ENCODE data around the gene RIPPLY3. TPM values are rescaled to one million over a fixed set of nuclear protein-coding genes. Genes with fewer than 3 reads are reported as not detected.

Gene RIPPLY3
- total RNA-seq, 1 donor from 2014 or later, result not detected

DNA sequence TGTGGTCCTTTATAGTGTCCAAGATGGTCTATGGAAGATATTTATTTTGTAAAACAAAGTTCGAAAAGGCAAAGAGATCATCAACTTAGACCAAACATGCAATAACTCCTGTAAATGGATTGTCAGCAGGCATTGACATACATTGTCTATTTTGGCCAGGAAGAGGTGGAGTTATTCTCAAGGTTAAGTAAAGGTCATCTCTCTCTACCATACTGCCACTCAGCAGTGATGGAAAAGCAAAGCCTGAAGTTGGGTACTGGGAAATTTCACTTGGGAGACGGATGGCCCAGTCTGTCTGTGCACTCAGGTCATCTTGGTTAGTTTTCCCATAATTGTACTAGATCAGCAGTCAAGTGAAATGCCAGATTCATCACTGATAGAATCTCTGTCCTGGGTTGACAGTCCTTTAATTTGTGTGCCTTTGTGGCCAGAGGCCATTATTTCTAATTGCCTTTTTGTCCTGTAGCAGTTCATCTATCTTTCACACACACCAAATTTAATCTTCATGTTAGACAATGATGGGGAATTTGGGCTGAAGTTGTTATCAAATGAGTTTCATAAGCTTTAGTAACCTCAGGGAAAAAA, 48.9 kb downstream of the RIPPLY3 start:
- ATAC-seq (no peak), DNase-seq (ENCODE audit: low spot score) (no peak)

DNA sequence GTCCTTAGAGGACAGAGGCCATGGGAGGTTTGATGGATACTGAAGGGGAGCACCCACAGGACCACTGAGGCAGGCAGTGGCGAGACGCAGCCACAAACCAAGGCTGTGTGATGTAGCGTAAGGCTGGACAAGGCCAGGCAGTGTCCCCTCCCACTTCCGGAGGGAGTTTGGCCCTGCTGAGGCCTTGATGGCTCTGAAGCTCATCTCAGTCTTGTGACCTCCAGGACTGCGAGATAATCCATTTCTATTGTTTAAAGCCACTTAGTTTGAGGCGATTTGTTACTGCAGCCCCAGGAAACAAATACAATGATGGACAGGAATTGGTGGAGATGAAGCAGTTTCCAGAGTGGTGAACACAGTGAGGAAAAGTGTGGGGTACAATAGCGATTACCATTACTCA, 51.1 kb downstream of the RIPPLY3 start:
- no peak for ATAC-seq
- DNase-seq (ENCODE audit: low spot score), result no peak

DNA sequence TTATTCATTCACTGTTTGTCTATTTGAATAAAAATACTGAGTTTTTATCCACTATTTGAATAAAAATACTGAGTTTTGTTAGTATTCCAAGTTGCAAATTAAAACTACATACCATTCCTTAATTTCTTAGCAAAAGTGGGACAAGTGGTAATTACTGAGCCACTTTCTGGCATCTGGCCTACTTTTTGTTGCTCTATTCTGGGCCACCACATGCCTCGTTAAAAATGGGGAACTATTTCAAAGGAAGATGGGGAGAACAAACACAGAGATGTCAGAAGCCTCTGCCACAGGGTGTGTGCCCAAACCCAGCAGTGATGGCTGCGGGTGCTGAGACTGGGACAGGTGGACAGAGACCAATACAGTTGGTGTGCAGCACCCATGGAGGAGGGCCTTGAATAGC, 51.8 kb downstream of the RIPPLY3 start:
- no peak for ATAC-seq
- DNase-seq (ENCODE audit: low spot score), result no peak

DNA sequence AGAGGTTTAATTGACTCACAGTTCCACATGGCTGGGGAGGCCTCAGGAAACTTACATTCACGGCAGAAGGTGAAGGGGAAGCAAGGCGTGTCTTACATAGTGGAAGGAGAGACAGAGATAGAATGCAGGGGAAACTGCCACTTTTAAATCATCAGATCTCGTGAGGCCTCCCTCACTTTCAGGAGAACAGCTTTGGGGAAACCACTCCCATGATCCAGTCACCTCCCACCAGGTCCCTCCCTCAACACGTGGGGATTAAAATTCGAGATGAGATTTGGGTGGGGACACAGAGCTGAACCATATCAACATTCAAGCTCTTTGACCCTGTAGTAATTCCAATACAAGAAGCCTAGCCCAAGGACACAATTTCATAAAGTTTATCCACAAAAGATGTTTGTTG, 52.7 kb downstream of the RIPPLY3 start:
- DNase-seq (ENCODE audit: low spot score) (no peak), ATAC-seq (no peak)

DNA sequence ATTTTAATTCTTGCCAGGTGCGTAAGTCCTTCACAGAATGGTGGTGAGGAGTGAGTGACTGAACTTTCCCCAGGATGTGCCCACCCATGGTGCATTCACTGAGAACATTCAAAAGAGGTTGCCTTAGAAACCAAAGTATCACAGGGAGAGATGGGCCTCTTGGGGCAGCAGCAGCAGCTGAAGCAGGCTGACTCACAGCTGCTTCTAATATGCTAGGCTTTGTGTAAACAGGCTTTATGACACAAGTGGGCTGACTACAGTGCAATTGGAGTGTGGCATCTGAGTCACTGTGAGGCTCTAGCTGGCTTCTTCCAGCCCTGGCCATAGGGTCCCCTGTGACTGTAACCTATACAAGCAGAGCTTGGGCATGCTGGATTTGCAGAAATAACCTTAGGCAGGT, 53.8 kb downstream of the RIPPLY3 start:
- DNase-seq (ENCODE audit: low spot score), result no peak
- ATAC-seq, result peak; percentile 19

DNA sequence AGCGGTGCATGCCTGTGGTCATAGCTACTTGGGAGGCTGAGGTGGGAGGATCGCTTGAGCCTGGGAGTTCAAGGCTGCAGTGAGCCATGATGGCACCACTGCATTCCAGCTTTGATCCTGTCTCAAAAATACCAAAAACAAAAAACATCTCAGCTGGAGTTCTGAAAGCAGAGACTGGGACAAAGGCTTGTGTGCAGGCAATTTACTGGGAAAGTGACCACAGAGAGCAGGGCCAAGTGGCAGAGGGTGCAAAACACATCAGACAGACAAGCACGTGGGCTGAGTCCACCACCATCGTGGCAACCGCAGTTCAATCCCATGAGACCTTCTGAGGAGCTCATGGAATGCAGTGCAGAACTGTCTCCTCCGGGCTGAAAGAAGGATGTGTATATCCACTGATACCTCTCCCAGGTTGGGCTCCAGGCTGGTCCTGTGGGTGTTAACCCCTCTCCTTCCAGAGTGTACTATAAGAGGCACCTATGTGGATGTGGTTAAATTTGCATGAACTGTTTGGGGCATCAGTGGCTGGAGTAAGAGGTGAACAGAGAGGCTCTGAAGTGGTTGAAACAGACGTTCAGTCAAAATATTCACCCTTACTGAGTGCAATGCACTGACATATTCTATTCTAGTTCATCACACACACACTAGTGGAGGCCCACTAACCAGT, 55.6 kb downstream of the RIPPLY3 start:
- no peak for ATAC-seq
- DNase-seq (ENCODE audit: low spot score), result no peak

DNA sequence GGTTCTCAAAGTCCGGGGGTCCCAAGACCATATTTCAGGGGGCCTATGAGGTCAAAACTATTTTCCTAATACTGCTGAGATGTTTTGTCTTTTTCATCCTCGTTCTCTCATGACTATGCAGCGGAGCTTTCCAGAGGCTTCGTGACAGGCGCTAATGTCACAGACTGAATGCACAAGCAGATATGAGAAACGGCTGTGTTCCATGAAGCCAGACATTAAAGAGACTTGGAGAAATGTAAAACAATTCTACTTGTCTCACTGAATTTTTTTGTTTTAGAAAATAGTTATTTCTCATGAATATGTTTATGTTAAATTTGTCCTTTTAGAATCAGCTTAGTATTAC, 56.1 kb downstream of the RIPPLY3 start:
- no peak for DNase-seq (ENCODE audit: low spot score)
- no peak for ATAC-seq

DNA sequence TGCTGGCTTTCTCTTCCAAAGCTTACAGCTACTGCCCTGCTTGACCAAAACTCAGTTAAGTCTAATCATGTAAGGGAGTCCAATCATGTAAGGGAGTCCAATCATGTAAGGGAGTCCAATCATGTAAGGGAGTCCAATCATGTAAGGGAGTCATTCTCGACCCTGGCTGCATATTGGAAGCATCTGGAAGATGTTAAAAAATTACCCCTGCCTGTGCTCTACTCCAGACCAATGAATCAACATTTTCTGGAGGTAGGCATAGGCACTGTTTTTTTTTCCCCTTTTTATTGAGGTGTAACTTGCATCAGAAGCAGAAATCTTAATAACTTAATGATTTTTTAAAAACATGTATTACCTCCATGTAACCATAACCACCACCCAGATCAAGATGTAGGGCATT, 56.9 kb downstream of the RIPPLY3 start:
- DNase-seq (ENCODE audit: low spot score) (no peak), ATAC-seq (no peak)

DNA sequence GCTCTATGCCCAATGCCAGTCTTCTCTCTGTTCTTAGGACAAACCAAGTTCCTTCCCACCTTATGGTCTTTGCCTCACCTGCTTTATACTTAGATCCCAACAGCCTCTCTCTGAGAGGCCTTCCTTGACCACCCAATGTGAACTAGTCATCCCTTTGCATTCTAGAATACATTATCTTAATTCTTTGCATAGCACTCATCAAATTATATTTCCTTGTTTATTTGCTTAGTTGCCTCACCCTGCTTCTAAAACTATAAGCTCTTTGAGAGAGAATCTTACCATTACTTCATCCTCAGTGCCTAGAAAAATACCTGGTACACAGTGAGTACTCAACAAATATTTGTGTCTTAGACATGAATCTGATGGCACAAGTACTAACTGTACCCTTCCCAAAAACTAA, 58.3 kb downstream of the RIPPLY3 start:
- ATAC-seq (no peak), DNase-seq (ENCODE audit: low spot score) (no peak)

DNA sequence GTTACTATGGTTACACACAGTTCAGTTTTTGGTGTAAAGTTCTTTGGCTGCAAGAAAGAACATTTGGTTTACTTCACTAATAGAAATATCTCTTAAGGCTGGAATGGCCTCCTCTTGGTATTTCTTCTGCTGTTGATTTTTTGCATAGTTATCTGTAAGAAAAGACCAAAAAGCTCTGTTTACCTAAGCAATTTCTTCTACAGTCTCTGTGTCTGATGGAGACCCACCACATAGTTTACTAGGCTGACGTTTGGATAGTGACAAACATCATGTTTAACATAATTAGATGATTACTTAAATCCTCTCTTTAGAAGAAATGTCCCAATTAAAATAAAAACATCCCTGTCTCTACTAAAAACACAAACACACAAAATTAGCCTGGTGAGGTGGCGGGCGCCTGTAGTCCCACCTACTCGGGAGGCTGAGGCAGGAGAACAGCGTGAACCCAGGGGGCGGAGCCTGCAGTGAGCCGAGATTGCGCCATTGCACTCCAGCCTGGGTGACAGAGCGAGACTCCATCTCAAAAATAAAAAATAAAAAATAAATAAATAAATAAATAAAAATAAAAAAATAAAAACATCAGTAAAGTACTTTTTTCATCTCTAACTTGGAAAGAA, 59.2 kb downstream of the RIPPLY3 start:
- no peak for ATAC-seq
- no peak for DNase-seq (ENCODE audit: low spot score)

Other genes starting within 250 kb of the RIPPLY3 start
- gene HLCS, start 40.0 kb upstream of the RIPPLY3 start, total RNA-seq, result 16.4 TPM
- 13.6 TPM for gene PIGP, start 66.4 kb downstream of the RIPPLY3 start, total RNA-seq
- 50.5 TPM for gene TTC3, start 66.6 kb downstream of the RIPPLY3 start, total RNA-seq

All from left lobe of liver (tissue), 2 donors.